ENCODE measurements around the gene RAD51B.

GRCh38 chr14:68210729-68211299, 391.2 kb downstream of the RAD51B start:
- TF ChIP-seq CTCF (IDR thresholded peaks at IDR 0.05): no peak
- TF ChIP-seq POLR2A (IDR thresholded peaks at IDR 0.05): no peak
